ENCODE results near the gene MAGEB2. TPM values are rescaled to one million over a fixed set of nuclear protein-coding genes. Genes with fewer than 3 reads are reported as not detected.
"Not testable (repeated sequence)": the region's sequence is repeated elsewhere in the genome, so short reads cannot be mapped to it uniquely, and the experiment has no call there.

Gene MAGEB2
- not detected for polyA plus RNA-seq (ENCODE audit: insufficient read length in 12 of 12)
- long read RNA-seq, donor 1: 0 reads
- long read RNA-seq, donor 2: 0 reads
- long read RNA-seq, donor 3: 0 reads
- long read RNA-seq, donor 4: 0 reads
- long read RNA-seq, donor 5: 0 reads
- long read RNA-seq, donor 6: 0 reads
- long read RNA-seq, donor 7: 0 reads
- long read RNA-seq, donor 8: 0 reads
- long read RNA-seq, donor 9: 0 reads
- long read RNA-seq, donor 10: 0 reads
- long read RNA-seq, donor 11: 0 reads

- DNase-seq: no peak
Observed at GRCh38 chrX:30215357-30215843, at the start of gene MAGEB2. MAGEB2 (plus strand) TSS chrX:30215563; CDS start chrX:30218581, 3,018 bp downstream.

- DNase-seq: no peak
Observed at GRCh38 chrX:30170900-30171299, 44.5 kb upstream of the MAGEB2 start.

- DNase-seq: no peak
Observed at GRCh38 chrX:30181353-30181752, 34.0 kb upstream of the MAGEB2 start.

GRCh38 chrX:30183554-30183953 lies 31.8 kb upstream of the MAGEB2 start:
- DNase-seq: no peak

- DNase-seq: no peak
Observed at GRCh38 chrX:30190426-30190825, 24.9 kb upstream of the MAGEB2 start.

- DNase-seq: not testable (repeated sequence)
Observed at GRCh38 chrX:30193910-30194309, 21.5 kb upstream of the MAGEB2 start.

GRCh38 chrX:30196322-30196721 lies 19.0 kb upstream of the MAGEB2 start:
- DNase-seq: peak; percentile 5

GRCh38 chrX:30212172-30212571 lies 3.2 kb upstream of the MAGEB2 start:
- DNase-seq: no peak

GRCh38 chrX:30217465-30217864 lies 2.1 kb downstream of the MAGEB2 start:
- DNase-seq: no peak

GRCh38 chrX:30219372-30219771 lies 4.0 kb downstream of the MAGEB2 start:
- DNase-seq: no peak

GRCh38 chrX:30220661-30221060 lies 5.3 kb downstream of the MAGEB2 start:
- DNase-seq: no peak

- DNase-seq: no peak
Observed at GRCh38 chrX:30224536-30224935, 9.2 kb downstream of the MAGEB2 start.

- DNase-seq: no peak
Observed at GRCh38 chrX:30228526-30228925, 13.2 kb downstream of the MAGEB2 start.

- DNase-seq: no peak
Observed at GRCh38 chrX:30230395-30230794, 15.0 kb downstream of the MAGEB2 start, which contains the start of gene MAGEB3. MAGEB3 (plus strand) TSS chrX:30230657; CDS start chrX:30235925, 5,268 bp downstream.

GRCh38 chrX:30241724-30242415 lies 26.5 kb downstream of the MAGEB2 start, which contains the start of gene MAGEB4:
MAGEB4 (plus strand) TSS chrX:30242000; CDS start chrX:30242136, 136 bp downstream.
- no peak for DNase-seq

- DNase-seq: no peak
Observed at GRCh38 chrX:30246769-30247489, 31.6 kb downstream of the MAGEB2 start, which contains the start of gene MAGEB1. MAGEB1 (plus strand) TSS chrX:30247146; CDS start chrX:30250494, 3,348 bp downstream.

- DNase-seq: no peak
Observed at GRCh38 chrX:30248854-30249253, 33.5 kb downstream of the MAGEB2 start.

- DNase-seq: no peak
Observed at GRCh38 chrX:30253257-30253656, 37.9 kb downstream of the MAGEB2 start.

- no peak for DNase-seq
Observed at GRCh38 chrX:30259927-30260326, 44.6 kb downstream of the MAGEB2 start.

GRCh38 chrX:30261012-30261411 lies 45.6 kb downstream of the MAGEB2 start:
- no peak for DNase-seq

GRCh38 chrX:30262763-30263162 lies 47.4 kb downstream of the MAGEB2 start:
- DNase-seq: no peak

Data from muscle of arm (tissue), 14 donors.